Body of pancreas (tissue), 4 donors: ENCODE measurements around the gene AGAP1.

Source experiments
- POLR2A ChIP-seq, 3 donors: fragments of 450-650 bp; IDR thresholded peaks; one replicate each; pipeline ENCODE4 v1.6.1; 2016; ENCODE audit warnings: antibody characterized with exemption in 3 of 3, mild to moderate bottlenecking in 2 of 3
- TF ChIP-seq, protein P1 (sequence below), 7 experiments: fragments of 450-650 bp in 4 of 7; fragments of 200-600 bp in 3 of 7; sonication (generic) in 3 of 7; IDR thresholded peaks; one replicate each; pipeline ENCODE4 v1.5.1; 2016 to 2019; ENCODE audit warnings: antibody characterized with exemption in 7 of 7

DNA sequence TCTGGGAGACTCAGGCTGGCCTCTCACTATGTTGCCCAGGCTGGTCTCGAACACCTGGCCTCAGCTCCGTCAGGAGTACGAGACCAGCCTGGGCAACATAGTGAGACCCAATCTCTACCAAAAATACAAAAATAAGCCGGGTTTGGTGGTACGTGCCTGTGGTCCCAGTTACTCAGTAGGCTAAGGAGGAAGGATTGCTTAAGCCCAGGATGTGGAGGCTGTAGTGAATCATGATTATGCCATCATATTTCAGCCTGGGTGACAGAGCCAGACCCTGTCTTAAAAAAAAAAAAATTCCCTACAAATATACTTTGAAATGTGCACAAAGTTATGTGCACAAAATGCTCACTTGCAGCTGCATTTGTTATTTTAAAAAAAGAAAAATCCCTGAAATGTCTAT lies 26.3 kb upstream of the AGAP1 start:
- TF ChIP-seq, protein P1, sequence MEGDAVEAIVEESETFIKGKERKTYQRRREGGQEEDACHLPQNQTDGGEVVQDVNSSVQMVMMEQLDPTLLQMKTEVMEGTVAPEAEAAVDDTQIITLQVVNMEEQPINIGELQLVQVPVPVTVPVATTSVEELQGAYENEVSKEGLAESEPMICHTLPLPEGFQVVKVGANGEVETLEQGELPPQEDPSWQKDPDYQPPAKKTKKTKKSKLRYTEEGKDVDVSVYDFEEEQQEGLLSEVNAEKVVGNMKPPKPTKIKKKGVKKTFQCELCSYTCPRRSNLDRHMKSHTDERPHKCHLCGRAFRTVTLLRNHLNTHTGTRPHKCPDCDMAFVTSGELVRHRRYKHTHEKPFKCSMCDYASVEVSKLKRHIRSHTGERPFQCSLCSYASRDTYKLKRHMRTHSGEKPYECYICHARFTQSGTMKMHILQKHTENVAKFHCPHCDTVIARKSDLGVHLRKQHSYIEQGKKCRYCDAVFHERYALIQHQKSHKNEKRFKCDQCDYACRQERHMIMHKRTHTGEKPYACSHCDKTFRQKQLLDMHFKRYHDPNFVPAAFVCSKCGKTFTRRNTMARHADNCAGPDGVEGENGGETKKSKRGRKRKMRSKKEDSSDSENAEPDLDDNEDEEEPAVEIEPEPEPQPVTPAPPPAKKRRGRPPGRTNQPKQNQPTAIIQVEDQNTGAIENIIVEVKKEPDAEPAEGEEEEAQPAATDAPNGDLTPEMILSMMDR (IDR thresholded peaks at IDR 0.05): no peak
- TF ChIP-seq POLR2A (IDR thresholded peaks at IDR 0.05): no peak
